Fibroblast of the aortic adventitia (primary cell): ENCODE results near the gene RAD51B. TPM values are rescaled to one million over a fixed set of nuclear protein-coding genes. Genes with fewer than 3 reads are reported as not detected.
A peak's percentile ranks its signal among the peaks of the same experiment; 100 is the strongest.

Experiments used
- DNase-seq: peaks from one replicate; pipeline ENCODE4 v3.0.0-alpha.2; 2010; ENCODE audit warnings: low read depth
- H3K4me3 ChIP-seq: 2 replicates; pipeline ENCODE4 v1.5.1; 2011; ENCODE audit warnings: low read depth, mild to moderate bottlenecking, control low read depth, low read length, moderate library complexity
- total RNA-seq: library from RNA; depleted of rRNA; stranded (reverse); fragments of >200 nt; gene quantifications from 2 replicates; pipeline ENCODE4 v1.2.3, GENCODE V29; 2012; ENCODE audit warnings: low replicate concordance
- TF ChIP-seq, protein P1 (sequence below): IDR thresholded peaks from 2 replicates; pipeline ENCODE4 v1.5.1; 2011; ENCODE audit warnings: mild to moderate bottlenecking, low read length, control low read depth, inconsistent platforms; ENCODE audit not compliant: insufficient read depth

Gene RAD51B
- total RNA-seq, 1 donor: 28.7 TPM

GRCh38 chr14:67932708-67933246 lies 113.2 kb downstream of the RAD51B start:
- TF ChIP-seq, protein P1, sequence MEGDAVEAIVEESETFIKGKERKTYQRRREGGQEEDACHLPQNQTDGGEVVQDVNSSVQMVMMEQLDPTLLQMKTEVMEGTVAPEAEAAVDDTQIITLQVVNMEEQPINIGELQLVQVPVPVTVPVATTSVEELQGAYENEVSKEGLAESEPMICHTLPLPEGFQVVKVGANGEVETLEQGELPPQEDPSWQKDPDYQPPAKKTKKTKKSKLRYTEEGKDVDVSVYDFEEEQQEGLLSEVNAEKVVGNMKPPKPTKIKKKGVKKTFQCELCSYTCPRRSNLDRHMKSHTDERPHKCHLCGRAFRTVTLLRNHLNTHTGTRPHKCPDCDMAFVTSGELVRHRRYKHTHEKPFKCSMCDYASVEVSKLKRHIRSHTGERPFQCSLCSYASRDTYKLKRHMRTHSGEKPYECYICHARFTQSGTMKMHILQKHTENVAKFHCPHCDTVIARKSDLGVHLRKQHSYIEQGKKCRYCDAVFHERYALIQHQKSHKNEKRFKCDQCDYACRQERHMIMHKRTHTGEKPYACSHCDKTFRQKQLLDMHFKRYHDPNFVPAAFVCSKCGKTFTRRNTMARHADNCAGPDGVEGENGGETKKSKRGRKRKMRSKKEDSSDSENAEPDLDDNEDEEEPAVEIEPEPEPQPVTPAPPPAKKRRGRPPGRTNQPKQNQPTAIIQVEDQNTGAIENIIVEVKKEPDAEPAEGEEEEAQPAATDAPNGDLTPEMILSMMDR: no peak
- no peak for DNase-seq
- H3K4me3 ChIP-seq: no peak overlapping the region

DNA sequence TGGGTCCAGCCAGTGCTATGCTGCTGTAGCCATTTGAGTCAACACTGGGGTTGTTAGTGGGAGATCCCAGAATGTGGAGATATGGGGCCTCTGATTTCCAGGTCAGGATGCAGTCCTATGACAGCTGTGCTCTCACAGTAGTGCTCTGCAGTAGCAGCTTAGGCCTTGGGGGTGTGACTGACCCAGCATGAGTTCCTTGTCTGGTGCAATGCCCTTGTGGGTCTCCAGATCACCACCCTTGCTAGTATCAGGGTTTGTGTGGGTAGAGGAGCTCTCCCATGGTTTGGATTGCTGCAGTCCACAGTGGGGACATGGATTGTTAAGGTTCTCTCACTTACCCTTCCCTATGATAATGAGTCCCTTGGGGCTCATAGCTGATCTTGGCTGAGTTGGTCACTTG lies 113.7 kb downstream of the RAD51B start:
- TF ChIP-seq, protein P1: no peak

GRCh38 chr14:67934087-67934486 lies 114.5 kb downstream of the RAD51B start:
- H3K4me3 ChIP-seq: no peak overlapping the region
- TF ChIP-seq, protein P1: peak; percentile 63
- peak; percentile 93 for DNase-seq

More for the DNA sequence above, 113.7 kb downstream of the RAD51B start:
- no peak overlapping the region for H3K4me3 ChIP-seq
- no peak for DNase-seq

GRCh38 chr14:67934862-67935261 lies 115.3 kb downstream of the RAD51B start:
- H3K4me3 ChIP-seq: no peak overlapping the region
- no peak for DNase-seq
- TF ChIP-seq, protein P1: no peak

DNA sequence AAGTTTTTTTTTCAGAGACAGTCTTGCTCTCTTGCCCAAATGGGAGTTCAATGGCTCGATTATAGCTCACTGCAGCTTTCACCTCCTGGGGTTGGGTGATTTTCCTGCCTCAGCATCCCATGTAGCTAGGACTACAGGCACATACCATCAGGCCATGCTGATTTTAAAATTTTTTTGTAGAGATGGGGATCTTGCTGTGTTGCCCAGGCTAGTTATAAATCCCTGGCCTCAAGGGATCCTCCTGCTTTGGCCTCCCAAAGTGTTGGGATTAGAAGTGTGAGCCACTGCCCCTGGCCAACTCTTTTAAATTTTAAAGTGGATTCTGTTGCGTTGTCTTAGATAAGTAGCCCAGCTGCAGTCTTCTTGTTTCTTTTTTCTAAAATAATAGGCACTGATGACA lies 115.8 kb downstream of the RAD51B start:
- no peak for DNase-seq
- TF ChIP-seq, protein P1: no peak

DNA sequence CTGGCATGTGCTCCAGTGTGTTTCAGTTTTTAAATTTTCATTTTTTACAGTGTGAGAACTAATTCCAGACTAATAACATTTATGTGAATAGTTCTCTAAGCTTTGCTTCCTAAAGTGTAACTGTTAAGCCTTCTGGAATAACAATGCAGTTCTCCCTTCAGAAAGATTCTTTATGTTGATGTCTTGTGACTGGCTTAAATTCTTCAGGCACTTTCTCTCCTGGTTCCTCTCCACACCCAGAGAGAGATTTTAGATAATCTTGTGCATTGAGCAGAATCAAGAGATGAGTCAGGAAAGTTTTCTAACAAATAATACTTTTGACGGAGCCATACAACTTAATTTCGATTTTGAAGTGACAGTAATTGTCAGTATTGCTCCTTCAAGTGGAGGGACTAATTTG lies 118.5 kb downstream of the RAD51B start:
- TF ChIP-seq, protein P1: no peak
- DNase-seq: no peak
- no peak overlapping the region for H3K4me3 ChIP-seq

More for the DNA sequence above, 115.8 kb downstream of the RAD51B start:
- H3K4me3 ChIP-seq: no peak overlapping the region
